T-helper 22 cell (primary cell): Measurements from ENCODE around the gene SON.
A peak's percentile ranks its signal among the peaks of the same experiment; 100 is the strongest.
"Not testable (repeated sequence)": the region's sequence is repeated elsewhere in the genome, so short reads cannot be mapped to it uniquely, and the experiment has no call there.

Experiments
- DNase-seq: peaks from one replicate; pipeline ENCODE4 v3.0.0-alpha.2; 2020; ENCODE audit warnings: low read depth

The SON gene

GRCh38 chr21:33569991-33570390 is 27.2 kb downstream of the SON start:
- DNase-seq, result no peak

- DNase-seq, result no peak
Observed at GRCh38 chr21:33572350-33572749, 29.5 kb downstream of the SON start.

GRCh38 chr21:33576741-33577141 is 33.9 kb downstream of the SON start:
- not testable (repeated sequence) for DNase-seq

GRCh38 chr21:33578214-33578613 is 35.4 kb downstream of the SON start:
- no peak for DNase-seq

GRCh38 chr21:33578959-33579542 is 36.2 kb downstream of the SON start:
- no peak for DNase-seq

- DNase-seq, result no peak
Observed at GRCh38 chr21:33584455-33584854, 41.6 kb downstream of the SON start.

- DNase-seq, result no peak
Observed at GRCh38 chr21:33586927-33587326, 44.1 kb downstream of the SON start.

GRCh38 chr21:33587792-33588484 is 45.1 kb downstream of the SON start:
- DNase-seq, result no peak

- peak; percentile 76 for DNase-seq
Observed at GRCh38 chr21:33588485-33589335, 45.9 kb downstream of the SON start, which contains the start of gene DONSON. TSS of gene DONSON (minus strand) at chr21:33588684. CDS start at chr21:33588641, 43 bp downstream.

- no peak for DNase-seq
Observed at GRCh38 chr21:33598051-33598450, 55.2 kb downstream of the SON start.

- no peak for DNase-seq
Observed at GRCh38 chr21:33608559-33608958, 65.7 kb downstream of the SON start.

GRCh38 chr21:33611006-33611744 is 68.3 kb downstream of the SON start:
- DNase-seq, result no peak

- DNase-seq, result not testable (repeated sequence)
Observed at GRCh38 chr21:33617565-33617964, 74.7 kb downstream of the SON start.

- DNase-seq, result no peak
Observed at GRCh38 chr21:33618407-33618806, 75.6 kb downstream of the SON start.

- DNase-seq, result no peak
Observed at GRCh38 chr21:33619726-33620125, 76.9 kb downstream of the SON start.

GRCh38 chr21:33622253-33622652 is 79.4 kb downstream of the SON start:
- DNase-seq, result no peak

- DNase-seq, result not testable (repeated sequence)
Observed at GRCh38 chr21:33626151-33626550, 83.3 kb downstream of the SON start.
